Dermis blood vessel endothelial cell (primary cell): ENCODE measurements around the gene GRIK1. TPM values are rescaled to one million over a fixed set of nuclear protein-coding genes. Genes with fewer than 3 reads are reported as not detected.

Experiments used
- DNase-seq: peaks from one replicate; pipeline ENCODE4 v3.0.0; 2010
- total RNA-seq: library from RNA; depleted of rRNA; stranded (reverse); fragments of >200 nt; gene quantifications from 2 replicates; pipeline ENCODE4 v1.2.3, GENCODE V29; 2014

Gene GRIK1
- total RNA-seq, 1 donor from 2014 or later = 0.34 TPM

GRCh38 chr21:29583424-29583924, 356.3 kb downstream of the GRIK1 start:
- no peak for DNase-seq

- DNase-seq = no peak
These were observed 356.9 kb downstream of the GRIK1 start for GRCh38 chr21:29582855-29583254.

- no peak for DNase-seq
These were observed 358.4 kb downstream of the GRIK1 start for GRCh38 chr21:29581393-29581792.

GRCh38 chr21:29580732-29581285, 359.0 kb downstream of the GRIK1 start:
- no peak for DNase-seq

- DNase-seq = no peak
These were observed 361.5 kb downstream of the GRIK1 start for GRCh38 chr21:29578306-29578705.

GRCh38 chr21:29571949-29572348, 367.8 kb downstream of the GRIK1 start:
- DNase-seq = no peak

- DNase-seq = no peak
These were observed 371.6 kb downstream of the GRIK1 start for GRCh38 chr21:29568020-29568697.

GRCh38 chr21:29557931-29558725, 381.7 kb downstream of the GRIK1 start:
- DNase-seq = no peak

GRCh38 chr21:29557200-29557599, 382.6 kb downstream of the GRIK1 start:
- DNase-seq = no peak

GRCh38 chr21:29555601-29556000, 384.2 kb downstream of the GRIK1 start:
- DNase-seq = no peak

- DNase-seq = no peak
These were observed 389.6 kb downstream of the GRIK1 start for GRCh38 chr21:29550205-29550604.

GRCh38 chr21:29549614-29550013, 390.2 kb downstream of the GRIK1 start:
- DNase-seq = no peak

- DNase-seq = no peak
These were observed 391.8 kb downstream of the GRIK1 start for GRCh38 chr21:29547998-29548397.

- no peak for DNase-seq
These were observed 393.7 kb downstream of the GRIK1 start for GRCh38 chr21:29546071-29546470.

- no peak for DNase-seq
These were observed 399.5 kb downstream of the GRIK1 start for GRCh38 chr21:29540289-29540688.

- no peak for DNase-seq
These were observed 401.7 kb downstream of the GRIK1 start for GRCh38 chr21:29538115-29538514.

GRCh38 chr21:29534448-29534847, 405.3 kb downstream of the GRIK1 start:
- no peak for DNase-seq

- no peak for DNase-seq
These were observed 410.7 kb downstream of the GRIK1 start for GRCh38 chr21:29529139-29529538.

GRCh38 chr21:29526545-29526944, 413.3 kb downstream of the GRIK1 start:
- DNase-seq = no peak

- no peak for DNase-seq
These were observed 415.7 kb downstream of the GRIK1 start for GRCh38 chr21:29524055-29524454.

GRCh38 chr21:29523646-29524045, 416.1 kb downstream of the GRIK1 start:
- DNase-seq = no peak

- DNase-seq = no peak
These were observed 417.9 kb downstream of the GRIK1 start for GRCh38 chr21:29521872-29522271.

GRCh38 chr21:29520171-29520570, 419.6 kb downstream of the GRIK1 start:
- no peak for DNase-seq
